RWPE2 (cell line): Measurements from ENCODE around the gene SOWAHD.

Source experiments
- ATAC-seq: fragments of 200-7000 bp; cut with Tn5 transposase; 3 replicates; pipeline ENCODE4 v1.9.1; 2021; ENCODE audit warnings: low read depth
- DNase-seq: peaks from one replicate; pipeline ENCODE4 v3.0.0-alpha.2; 2020; ENCODE audit warnings: low spot score
- H3K27ac ChIP-seq: fragments of 450-650 bp; 2 replicates; pipeline ENCODE4 v1.5.1; 2017; ENCODE audit warnings: mild to moderate bottlenecking; ENCODE audit not compliant: poor library complexity, severe bottlenecking
- H3K27me3 ChIP-seq: fragments of 250-450 bp; sonication (Bioruptor Pico); 2 replicates; pipeline ENCODE4 v1.5.1; 2021; ENCODE audit warnings: mild to moderate bottlenecking, moderate library complexity; ENCODE audit not compliant: insufficient read depth, poor library complexity, severe bottlenecking
- H3K36me3 ChIP-seq: fragments of 250-450 bp; sonication (Bioruptor Pico); 2 replicates; pipeline ENCODE4 v1.5.1; 2020; ENCODE audit warnings: low read depth, mild to moderate bottlenecking, moderate library complexity
- H3K4me1 ChIP-seq: fragments of 250-450 bp; sonication (Bioruptor Pico); 2 replicates; pipeline ENCODE4 v1.5.1; 2021; ENCODE audit warnings: mild to moderate bottlenecking, moderate library complexity; ENCODE audit not compliant: insufficient read depth, poor library complexity, severe bottlenecking
- H3K4me3 ChIP-seq: fragments of 250-450 bp; sonication (Bioruptor Pico); 2 replicates; pipeline ENCODE4 v1.5.1; 2021; ENCODE audit warnings: mild to moderate bottlenecking, moderate library complexity; ENCODE audit not compliant: severe bottlenecking
- H3K9me3 ChIP-seq: fragments of 250-450 bp; sonication (Bioruptor Pico); 2 replicates; pipeline ENCODE4 v1.5.1; 2021; ENCODE audit warnings: mild to moderate bottlenecking, moderate library complexity; ENCODE audit not compliant: severe bottlenecking
- TF ChIP-seq, protein P1 (sequence below): fragments of 450-650 bp; IDR thresholded peaks from one replicate; pipeline ENCODE4 v1.5.1; 2017; ENCODE audit warnings: mild to moderate bottlenecking, moderate library complexity; ENCODE audit not compliant: poor library complexity, severe bottlenecking

Gene SOWAHD

DNA sequence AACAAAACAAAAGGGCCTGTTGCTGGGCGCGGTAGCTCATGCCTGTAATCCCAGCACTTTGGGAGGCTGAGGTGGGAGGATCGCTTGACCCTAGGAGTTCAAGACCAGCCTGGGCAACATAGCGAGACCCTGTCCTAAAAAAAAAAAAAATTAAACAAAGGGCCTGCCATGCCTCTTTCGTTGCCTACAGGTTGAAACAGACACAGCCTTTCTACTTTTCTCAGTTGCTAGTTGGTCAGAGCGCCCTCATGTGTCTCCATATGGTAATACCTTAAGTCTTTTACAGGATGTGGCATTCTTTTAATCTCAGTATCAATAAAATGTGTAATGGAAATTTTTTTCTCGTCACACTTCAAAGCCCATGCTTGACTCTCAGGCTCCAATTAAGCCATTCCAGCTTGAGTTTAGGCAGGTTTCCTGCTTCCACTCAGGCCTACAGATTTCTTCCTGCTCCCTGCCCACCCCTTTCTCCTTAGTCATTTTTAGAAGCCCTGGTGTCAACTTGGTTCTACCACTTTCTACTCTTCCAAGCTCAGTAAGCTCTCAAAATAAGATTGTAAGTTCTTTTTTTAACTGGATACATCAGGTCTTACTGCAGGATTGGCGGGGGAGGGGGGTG lies 4.6 kb upstream of the SOWAHD start:
- DNase-seq (no peak), ATAC-seq (no peak)
- TF ChIP-seq, protein P1, sequence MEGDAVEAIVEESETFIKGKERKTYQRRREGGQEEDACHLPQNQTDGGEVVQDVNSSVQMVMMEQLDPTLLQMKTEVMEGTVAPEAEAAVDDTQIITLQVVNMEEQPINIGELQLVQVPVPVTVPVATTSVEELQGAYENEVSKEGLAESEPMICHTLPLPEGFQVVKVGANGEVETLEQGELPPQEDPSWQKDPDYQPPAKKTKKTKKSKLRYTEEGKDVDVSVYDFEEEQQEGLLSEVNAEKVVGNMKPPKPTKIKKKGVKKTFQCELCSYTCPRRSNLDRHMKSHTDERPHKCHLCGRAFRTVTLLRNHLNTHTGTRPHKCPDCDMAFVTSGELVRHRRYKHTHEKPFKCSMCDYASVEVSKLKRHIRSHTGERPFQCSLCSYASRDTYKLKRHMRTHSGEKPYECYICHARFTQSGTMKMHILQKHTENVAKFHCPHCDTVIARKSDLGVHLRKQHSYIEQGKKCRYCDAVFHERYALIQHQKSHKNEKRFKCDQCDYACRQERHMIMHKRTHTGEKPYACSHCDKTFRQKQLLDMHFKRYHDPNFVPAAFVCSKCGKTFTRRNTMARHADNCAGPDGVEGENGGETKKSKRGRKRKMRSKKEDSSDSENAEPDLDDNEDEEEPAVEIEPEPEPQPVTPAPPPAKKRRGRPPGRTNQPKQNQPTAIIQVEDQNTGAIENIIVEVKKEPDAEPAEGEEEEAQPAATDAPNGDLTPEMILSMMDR, result peak; percentile 24
- no peak overlapping the region for H3K27ac ChIP-seq
- no peak overlapping the region for H3K4me3 ChIP-seq
- no peaks in the 10 kb centered on the region for H3K4me1 ChIP-seq
- H3K36me3 ChIP-seq, result no peaks in the 10 kb centered on the region
- H3K9me3 ChIP-seq, result no peaks in the 10 kb centered on the region
- H3K27me3 ChIP-seq, result no peaks in the 10 kb centered on the region

- ATAC-seq (no peak), DNase-seq (no peak)
- H3K27me3 ChIP-seq, result no peaks in the 10 kb centered on the region
- H3K4me3 ChIP-seq, result no peak overlapping the region
- H3K36me3 ChIP-seq, result no peaks in the 10 kb centered on the region
- H3K4me1 ChIP-seq, result no peaks in the 10 kb centered on the region
- no peaks in the 10 kb centered on the region for H3K9me3 ChIP-seq
- TF ChIP-seq, protein P1, result no peak
- no peak overlapping the region for H3K27ac ChIP-seq
Observed at GRCh38 chrX:119755981-119756533, 2.3 kb upstream of the SOWAHD start.

- Histone ChIP-seq H3K9me3 (no peaks in the 10 kb centered on the region), H3K4me1 (no peaks in the 10 kb centered on the region), H3K27ac (no peak overlapping the region), H3K27me3 (no peaks in the 10 kb centered on the region), H3K36me3 (no peaks in the 10 kb centered on the region), H3K4me3 (no peak overlapping the region)
- TF ChIP-seq, protein P1, result no peak
- no peak for DNase-seq
- no peak for ATAC-seq
Observed at GRCh38 chrX:119756926-119757635, 1.3 kb upstream of the SOWAHD start.

GRCh38 chrX:119757646-119757978 lies 776 bp upstream of the SOWAHD start:
- Histone ChIP-seq H3K36me3 (no peaks in the 10 kb centered on the region), H3K27ac (no peak overlapping the region), H3K4me3 (peak overlapping the region; percentile 43), H3K27me3 (no peaks in the 10 kb centered on the region), H3K4me1 (no peaks in the 10 kb centered on the region), H3K9me3 (no peaks in the 10 kb centered on the region)
- no peak for DNase-seq
- ATAC-seq, result peak; percentile 52
- TF ChIP-seq, protein P1, result no peak
